NCI-H146 (cell line): ENCODE measurements around the gene MMP11.
A peak's percentile ranks its signal among the peaks of the same experiment; 100 is the strongest.

Source experiments
- DNase-seq: peaks from one replicate; lab custom pipeline; 2025; lab: John Stamatoyannopoulos, UW

MMP11 gene

GRCh38 chr22:23781065-23781464, 8.4 kb downstream of the MMP11 start:
- no peak for DNase-seq

DNA sequence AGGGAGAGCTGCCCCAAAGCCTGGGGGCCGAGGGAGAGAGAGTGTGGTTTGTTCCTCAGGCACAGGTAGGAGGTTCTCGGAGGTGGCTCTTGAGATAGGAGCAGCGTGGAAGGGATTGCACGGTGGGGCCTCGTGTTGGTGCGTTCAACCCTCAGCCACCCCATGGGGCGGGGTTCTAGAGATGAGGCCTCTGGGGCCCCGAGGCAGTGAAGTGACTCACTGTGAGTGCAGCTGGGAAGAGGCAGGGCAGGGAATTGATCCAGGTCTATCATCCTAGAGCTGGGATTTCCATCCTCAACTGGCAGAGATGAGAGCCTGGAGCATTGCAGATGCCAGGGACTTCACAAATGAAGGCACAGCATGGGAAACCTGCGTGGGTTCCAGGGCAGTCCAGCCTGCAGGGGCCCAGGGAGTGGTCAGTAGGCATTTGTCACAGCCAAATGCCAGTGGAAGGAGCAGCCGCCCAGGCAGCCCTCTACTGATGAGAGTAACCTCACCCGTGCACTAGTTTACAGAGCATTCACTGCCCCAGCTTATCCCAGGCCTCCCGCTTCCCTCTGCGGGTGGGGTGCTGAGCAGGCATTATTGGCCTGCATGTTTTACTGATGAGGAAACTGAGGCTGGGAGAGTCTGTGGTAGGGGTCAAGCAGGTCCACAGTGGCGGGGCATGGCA, 9.0 kb downstream of the MMP11 start:
- DNase-seq = no peak

GRCh38 chr22:23782252-23782651, 9.6 kb downstream of the MMP11 start:
- DNase-seq = no peak

GRCh38 chr22:23782703-23783102, 10.1 kb downstream of the MMP11 start:
- no peak for DNase-seq

DNA sequence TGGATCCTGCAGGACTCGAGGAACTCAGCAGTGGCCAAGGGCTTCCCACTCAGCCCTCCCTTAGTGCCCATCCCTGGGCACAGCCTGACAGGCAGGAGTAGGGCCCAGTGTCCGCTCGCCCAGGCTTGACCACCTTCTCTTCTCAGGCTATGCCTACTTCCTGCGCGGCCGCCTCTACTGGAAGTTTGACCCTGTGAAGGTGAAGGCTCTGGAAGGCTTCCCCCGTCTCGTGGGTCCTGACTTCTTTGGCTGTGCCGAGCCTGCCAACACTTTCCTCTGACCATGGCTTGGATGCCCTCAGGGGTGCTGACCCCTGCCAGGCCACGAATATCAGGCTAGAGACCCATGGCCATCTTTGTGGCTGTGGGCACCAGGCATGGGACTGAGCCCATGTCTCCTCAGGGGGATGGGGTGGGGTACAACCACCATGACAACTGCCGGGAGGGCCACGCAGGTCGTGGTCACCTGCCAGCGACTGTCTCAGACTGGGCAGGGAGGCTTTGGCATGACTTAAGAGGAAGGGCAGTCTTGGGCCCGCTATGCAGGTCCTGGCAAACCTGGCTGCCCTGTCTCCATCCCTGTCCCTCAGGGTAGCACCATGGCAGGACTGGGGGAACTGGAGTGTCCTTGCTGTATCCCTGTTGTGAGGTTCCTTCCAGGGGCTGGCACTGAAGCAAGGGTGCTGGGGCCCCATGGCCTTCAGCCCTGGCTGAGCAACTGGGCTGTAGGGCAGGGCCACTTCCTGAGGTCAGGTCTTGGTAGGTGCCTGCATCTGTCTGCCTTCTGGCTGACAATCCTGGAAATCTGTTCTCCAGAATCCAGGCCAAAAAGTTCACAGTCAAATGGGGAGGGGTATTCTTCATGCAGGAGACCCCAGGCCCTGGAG, 10.9 kb downstream of the MMP11 start:
- no peak for DNase-seq

DNA sequence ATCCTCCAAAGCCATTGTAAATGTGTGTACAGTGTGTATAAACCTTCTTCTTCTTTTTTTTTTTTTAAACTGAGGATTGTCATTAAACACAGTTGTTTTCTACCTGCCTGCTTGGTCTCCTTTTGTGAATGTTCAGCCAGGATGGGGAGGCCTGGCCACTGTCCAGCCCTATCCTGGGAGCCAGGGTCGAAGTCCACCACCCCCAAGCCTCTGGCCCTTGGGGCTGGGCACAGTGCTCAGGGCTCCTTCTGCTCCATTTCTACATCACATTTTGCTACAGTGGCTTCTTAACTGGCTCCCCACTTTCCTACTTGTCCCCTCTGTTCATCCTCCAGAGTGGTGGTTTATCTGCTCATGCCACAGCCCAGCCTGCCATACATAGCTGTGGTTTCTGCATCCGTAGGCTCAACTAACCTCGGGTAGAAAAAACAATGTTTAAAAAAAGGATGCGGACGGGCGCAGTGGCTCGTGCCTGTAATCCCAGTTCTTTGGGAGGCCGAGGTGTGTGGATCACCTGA, 11.6 kb downstream of the MMP11 start:
- no peak for DNase-seq

- no peak for DNase-seq
These were observed 13.6 kb downstream of the MMP11 start for GRCh38 chr22:23786261-23786710.

GRCh38 chr22:23786752-23787599, 14.3 kb downstream of the MMP11 start, which contains the start of gene SMARCB1:
Gene SMARCB1, plus strand, starts transcription at chr22:23786966. Its CDS starts 204 bp downstream, at chr22:23787170.
- peak; percentile 73 for DNase-seq

GRCh38 chr22:23787600-23787896, 14.9 kb downstream of the MMP11 start:
- no peak for DNase-seq

- no peak for DNase-seq
These were observed 15.3 kb downstream of the MMP11 start for GRCh38 chr22:23787910-23788309.

DNA sequence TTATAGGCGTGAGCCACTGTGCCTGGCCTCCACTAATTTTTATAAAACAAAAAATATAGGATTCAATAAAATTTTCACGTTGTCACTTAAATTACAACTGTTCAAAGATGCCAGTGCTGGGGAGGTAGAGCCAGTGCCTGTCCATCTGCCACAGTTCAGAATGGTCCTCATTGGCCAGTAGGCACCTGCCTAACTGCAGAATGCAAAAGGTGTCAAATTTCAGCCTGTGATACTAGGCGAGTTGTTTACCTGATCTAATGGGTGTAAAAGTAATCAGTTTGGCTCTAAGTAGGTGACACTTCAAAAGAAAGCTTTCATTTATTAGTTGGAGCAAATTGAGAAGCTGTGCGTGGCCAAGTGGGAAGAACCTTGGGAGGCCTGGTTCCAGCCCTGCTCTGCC, 16.5 kb downstream of the MMP11 start:
- DNase-seq = peak; percentile 9

- DNase-seq = peak; percentile 8
These were observed 17.0 kb downstream of the MMP11 start for GRCh38 chr22:23789638-23790037.

DNA sequence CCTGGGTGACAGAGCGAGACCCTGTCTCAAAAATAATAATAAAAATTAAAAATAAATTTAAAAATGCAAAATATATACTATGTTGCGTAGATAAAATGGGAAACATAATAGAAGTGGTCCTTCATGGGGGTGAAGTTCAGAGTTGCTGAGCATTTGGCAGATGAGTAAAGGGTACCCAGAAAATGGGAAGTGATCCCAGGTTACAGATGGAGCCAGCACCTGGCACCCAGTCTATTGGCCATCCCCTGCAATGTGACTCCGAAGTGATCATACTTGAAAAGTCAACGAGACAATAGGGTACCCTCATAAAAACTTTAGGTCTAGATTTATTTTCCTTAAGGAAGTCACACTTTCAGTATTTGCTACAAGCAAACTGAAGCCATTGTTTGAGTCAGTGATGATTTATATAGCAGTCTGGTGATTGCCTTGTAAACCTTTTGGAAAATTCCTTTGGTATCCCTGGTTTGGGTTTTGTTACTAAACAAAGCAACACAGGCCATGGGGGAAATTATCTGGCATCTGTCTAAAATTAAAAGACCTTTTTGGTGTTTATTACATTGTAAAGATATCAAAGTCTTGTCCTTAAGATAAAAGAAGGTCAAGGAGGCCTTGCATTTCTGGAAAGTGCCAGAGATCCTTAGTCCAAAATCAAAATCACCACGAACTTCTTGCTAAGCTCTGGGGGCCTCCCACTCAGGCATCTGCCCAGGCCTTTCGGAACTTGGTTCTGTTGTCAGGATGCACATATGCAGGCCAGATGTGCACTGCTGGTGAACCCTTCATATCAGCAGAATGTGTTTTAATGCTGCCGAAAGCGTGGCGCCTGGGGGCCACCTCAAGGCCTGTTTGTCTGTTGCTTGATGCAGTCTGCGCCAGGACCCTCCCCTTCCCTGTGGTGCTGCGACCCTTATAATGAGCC, 18.4 kb downstream of the MMP11 start:
- no peak for DNase-seq

DNA sequence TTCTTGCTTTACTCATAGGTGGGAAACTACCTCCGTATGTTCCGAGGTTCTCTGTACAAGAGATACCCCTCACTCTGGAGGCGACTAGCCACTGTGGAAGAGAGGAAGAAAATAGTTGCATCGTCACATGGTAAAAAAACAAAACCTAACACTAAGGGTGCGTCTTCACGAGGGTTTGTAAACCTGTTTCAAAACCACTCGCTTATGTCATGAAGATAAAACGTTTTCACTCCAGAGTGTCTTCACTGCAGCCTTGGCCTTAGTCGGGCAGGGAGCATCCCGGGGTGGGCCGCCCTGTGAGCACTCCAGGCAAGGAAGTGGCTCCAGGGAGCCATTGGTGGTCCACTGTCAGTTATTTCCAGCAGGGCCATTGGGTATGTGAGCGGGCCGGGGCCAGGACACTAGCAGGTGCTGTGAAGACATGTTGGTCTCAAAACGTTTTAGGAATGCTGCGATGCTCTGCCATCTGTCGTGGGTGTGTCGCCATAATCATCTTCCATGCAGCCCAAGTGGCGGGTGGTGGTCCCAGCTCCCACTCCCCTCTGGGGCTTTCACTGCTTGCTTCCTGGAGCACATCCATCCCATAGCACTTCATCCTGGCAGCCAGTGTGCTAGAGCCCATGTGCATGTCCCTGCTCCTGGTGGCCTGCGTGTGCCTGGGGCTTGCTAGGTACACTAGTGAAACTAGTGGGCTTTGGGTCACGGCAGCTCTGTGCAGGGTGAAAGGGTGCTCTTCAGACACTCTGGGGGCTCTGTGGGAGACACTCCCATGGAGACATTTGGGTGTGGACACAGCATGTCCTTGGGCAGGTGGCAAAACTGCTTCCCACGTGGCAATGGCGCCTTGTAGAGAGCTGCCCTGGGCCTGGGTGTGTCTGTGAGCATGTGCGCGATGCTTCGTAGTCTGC, 19.3 kb downstream of the MMP11 start:
- no peak for DNase-seq

- DNase-seq = no peak
These were observed 20.7 kb downstream of the MMP11 start for GRCh38 chr22:23793326-23793725.

DNA sequence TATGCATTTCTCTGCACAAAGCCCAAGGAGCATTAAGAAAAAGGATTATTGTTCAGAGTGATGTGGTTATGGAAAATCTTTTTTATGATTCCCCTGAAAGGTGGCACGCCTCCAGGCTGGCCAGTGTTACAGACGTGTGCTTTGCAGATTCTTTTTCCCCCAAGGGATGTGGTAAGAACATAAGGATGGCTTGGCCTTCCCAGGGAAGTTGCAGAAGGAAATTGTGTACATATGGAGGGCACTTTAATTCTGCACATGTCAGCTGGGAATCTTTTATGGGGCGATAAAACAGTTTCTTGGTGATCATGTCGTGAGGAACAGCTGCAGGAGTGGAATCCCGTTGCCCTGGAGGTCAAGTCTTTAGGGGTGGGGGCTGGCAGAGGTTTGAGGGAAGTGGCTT, 23.8 kb downstream of the MMP11 start:
- DNase-seq = no peak

GRCh38 chr22:23800297-23801237, 27.9 kb downstream of the MMP11 start:
- no peak for DNase-seq

DNA sequence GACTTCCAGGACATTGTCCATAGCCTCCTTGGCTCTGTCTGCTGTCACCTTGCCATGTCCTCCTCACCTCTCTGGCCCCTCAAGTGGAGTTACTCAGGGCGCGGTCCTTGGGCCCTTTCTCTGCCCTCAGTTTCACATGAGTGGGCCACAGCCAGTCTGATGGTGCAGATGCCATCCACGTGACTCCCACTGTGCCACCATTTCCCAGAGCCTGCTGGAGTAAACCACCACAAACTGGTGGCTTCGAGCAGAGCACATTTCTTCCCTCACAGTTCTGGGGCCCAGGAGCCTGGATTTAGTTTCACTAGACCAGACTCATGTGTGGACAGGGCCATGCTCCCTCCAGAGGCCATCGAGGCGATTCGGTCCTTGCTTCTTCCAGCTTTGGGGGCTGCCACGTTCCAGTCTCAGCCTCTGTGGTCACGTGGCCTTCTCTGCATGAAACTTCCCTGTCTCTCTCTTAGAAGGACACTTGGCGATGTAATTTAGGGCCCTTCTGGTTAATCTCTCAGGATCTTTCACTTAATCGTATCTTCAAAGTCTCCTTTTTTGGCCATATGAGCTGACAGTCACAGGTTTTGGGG, 28.7 kb downstream of the MMP11 start:
- no peak for DNase-seq
